Measurements from ENCODE around the gene SGMS1. TPM values are rescaled to one million over a fixed set of nuclear protein-coding genes. Genes with fewer than 3 reads are reported as not detected.

Gene SGMS1
- total RNA-seq, 1 donor from 2014 or later: 128 TPM

- Histone ChIP-seq H3K4me1 (no peaks in the 10 kb centered on the region), H3K27ac (no peak overlapping the region), H3K9me3 (no peaks in the 10 kb centered on the region), H3K27me3 (no peaks in the 10 kb centered on the region), H3K36me3 (no peaks in the 10 kb centered on the region), H3K4me3 (no peak overlapping the region)
- intact Hi-C loops (cut with DNase I): no loop called here
- TF ChIP-seq, protein P1, sequence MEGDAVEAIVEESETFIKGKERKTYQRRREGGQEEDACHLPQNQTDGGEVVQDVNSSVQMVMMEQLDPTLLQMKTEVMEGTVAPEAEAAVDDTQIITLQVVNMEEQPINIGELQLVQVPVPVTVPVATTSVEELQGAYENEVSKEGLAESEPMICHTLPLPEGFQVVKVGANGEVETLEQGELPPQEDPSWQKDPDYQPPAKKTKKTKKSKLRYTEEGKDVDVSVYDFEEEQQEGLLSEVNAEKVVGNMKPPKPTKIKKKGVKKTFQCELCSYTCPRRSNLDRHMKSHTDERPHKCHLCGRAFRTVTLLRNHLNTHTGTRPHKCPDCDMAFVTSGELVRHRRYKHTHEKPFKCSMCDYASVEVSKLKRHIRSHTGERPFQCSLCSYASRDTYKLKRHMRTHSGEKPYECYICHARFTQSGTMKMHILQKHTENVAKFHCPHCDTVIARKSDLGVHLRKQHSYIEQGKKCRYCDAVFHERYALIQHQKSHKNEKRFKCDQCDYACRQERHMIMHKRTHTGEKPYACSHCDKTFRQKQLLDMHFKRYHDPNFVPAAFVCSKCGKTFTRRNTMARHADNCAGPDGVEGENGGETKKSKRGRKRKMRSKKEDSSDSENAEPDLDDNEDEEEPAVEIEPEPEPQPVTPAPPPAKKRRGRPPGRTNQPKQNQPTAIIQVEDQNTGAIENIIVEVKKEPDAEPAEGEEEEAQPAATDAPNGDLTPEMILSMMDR (IDR thresholded peaks at IDR 0.05): no peak
- no peak for DNase-seq (ENCODE audit: low spot score in 2 of 2)
Observed at GRCh38 chr10:50529660-50530059, 94.1 kb downstream of the SGMS1 start.

DNA sequence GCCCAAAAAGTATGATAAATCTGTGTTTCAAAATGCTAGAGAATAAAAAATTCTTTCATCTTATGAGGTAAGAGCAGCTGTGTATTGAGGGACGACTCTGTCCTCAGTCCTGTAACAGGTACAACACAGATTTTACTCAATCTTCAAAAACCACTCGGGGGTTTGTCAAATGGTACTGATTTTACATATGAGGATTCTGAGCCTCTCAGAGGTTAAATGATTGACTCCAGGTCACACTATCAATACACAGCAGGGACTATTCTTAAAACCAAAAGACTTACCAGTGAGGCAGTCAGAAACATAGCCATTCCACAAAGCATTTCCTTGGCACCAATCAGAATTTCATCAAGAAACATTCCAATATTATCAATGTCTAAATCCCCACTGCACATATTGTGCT lies 95.5 kb downstream of the SGMS1 start:
- DNase-seq (ENCODE audit: low spot score in 2 of 2): no peak
- Histone ChIP-seq H3K4me1 (no peaks in the 10 kb centered on the region), H3K27ac (no peak overlapping the region), H3K4me3 (no peak overlapping the region), H3K27me3 (no peaks in the 10 kb centered on the region), H3K36me3 (no peaks in the 10 kb centered on the region), H3K9me3 (no peaks in the 10 kb centered on the region)
- intact Hi-C loops (cut with DNase I): no loop called here
- TF ChIP-seq, protein P1 (IDR thresholded peaks at IDR 0.05): no peak

DNA sequence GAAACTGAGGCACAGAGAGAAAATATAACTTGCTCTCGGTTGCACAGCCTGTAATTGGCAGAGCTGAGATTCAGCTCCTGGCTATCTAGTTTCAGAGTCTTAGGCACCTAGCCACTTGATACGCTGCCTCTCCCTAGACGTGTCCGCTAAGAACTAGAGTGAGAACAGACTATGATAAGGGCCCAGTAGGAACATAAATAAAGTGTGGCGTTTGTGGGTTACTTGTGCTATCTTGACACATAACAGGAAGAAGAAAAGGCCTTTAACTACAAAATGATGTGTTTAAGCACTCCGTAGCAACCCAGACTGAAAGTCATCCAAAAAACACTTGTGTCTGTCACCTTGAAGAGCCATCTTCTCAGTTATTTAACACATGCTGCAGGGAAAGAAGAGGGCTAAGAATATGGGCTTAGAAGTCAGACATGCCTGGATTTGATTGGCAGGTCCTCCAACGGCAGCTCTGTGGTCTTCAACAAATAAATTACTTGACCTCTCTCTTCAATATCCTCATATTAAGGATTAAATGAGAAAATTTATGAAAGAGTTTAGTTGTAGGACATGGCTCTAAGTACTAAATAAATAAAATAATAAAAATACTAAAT lies 96.2 kb downstream of the SGMS1 start:
- no peak for DNase-seq (ENCODE audit: low spot score in 2 of 2)
- Histone ChIP-seq H3K9me3 (no peaks in the 10 kb centered on the region), H3K27ac (no peak overlapping the region), H3K27me3 (no peaks in the 10 kb centered on the region), H3K4me1 (no peaks in the 10 kb centered on the region), H3K36me3 (no peaks in the 10 kb centered on the region), H3K4me3 (no peak overlapping the region)
- intact Hi-C loops (cut with DNase I): no loop called here
- TF ChIP-seq, protein P1 (IDR thresholded peaks at IDR 0.05): no peak

DNA sequence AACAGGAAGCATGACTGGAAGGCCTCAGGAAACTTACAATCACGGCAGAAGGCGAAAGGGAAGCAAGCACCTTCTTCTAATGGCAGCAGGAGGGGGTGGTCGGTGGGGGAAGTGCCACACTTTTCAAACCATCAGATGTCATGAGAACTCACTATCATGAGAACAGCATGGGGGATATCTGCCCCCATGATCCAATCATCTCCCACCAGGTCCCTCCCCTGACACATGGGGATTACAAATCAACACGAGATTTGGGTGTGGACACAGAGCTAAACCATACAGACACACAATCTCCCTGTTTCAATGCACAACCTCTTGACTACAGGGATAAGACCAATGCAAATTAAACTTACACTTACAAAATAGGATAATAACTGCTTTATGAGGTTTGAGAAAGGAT lies 97.6 kb downstream of the SGMS1 start:
- H3K4me1 ChIP-seq: no peaks in the 10 kb centered on the region
- H3K27me3 ChIP-seq: no peaks in the 10 kb centered on the region
- H3K4me3 ChIP-seq: no peak overlapping the region
- no peaks in the 10 kb centered on the region for H3K9me3 ChIP-seq
- DNase-seq (ENCODE audit: low spot score in 2 of 2): no peak
- no peak overlapping the region for H3K27ac ChIP-seq
- TF ChIP-seq, protein P1 (IDR thresholded peaks at IDR 0.05): no peak
- intact Hi-C loops (cut with DNase I): no loop called here
- H3K36me3 ChIP-seq: no peaks in the 10 kb centered on the region

DNA sequence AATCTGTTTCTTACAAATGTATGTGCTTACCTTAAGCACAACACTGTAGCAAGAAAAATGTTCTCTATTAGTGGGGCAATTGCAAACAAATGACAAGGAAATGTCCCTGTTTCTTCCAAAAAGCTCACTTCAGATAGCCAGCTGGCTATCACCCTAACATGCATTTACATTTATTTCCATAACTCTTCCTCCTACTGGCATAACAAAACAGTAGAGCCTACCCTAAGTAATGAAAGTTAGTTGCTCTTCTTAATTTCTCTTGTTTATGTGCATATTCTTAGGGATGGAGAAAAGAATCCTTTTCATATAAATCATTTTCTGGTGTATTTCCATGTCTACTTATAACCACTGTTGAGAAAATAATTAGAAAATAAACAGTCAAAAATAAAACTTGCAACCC lies 100.4 kb downstream of the SGMS1 start:
- Histone ChIP-seq H3K36me3 (no peaks in the 10 kb centered on the region), H3K4me3 (no peak overlapping the region), H3K27ac (no peak overlapping the region), H3K27me3 (no peaks in the 10 kb centered on the region), H3K9me3 (no peaks in the 10 kb centered on the region), H3K4me1 (no peaks in the 10 kb centered on the region)
- intact Hi-C loops (cut with DNase I): no loop called here
- TF ChIP-seq, protein P1 (IDR thresholded peaks at IDR 0.05): no peak
- DNase-seq (ENCODE audit: low spot score in 2 of 2): no peak

DNA sequence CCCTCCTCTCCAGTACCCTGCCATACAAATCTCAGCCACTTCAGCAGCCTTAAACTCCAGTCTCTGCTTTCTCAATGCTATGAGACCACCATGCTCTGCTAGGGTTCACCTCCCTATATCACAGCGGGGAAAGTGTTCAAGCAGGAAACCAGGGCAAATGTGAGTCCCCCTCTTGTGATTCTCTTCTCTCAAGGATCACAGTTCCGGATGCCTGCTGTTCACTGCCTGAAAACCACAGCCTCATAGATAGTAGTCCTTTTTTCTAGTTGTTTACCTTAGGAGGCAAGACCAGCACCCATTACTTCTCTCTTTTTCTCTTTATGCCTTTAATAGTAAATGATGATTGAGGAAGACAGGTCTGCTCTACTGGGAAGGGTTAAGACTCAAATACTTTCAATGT lies 100.8 kb downstream of the SGMS1 start:
- H3K4me1 ChIP-seq: no peaks in the 10 kb centered on the region
- H3K27me3 ChIP-seq: no peaks in the 10 kb centered on the region
- no peak overlapping the region for H3K4me3 ChIP-seq
- no peak overlapping the region for H3K27ac ChIP-seq
- intact Hi-C loops (cut with DNase I): no loop called here
- no peaks in the 10 kb centered on the region for H3K9me3 ChIP-seq
- H3K36me3 ChIP-seq: no peaks in the 10 kb centered on the region
- DNase-seq (ENCODE audit: low spot score in 2 of 2): no peak
- TF ChIP-seq, protein P1 (IDR thresholded peaks at IDR 0.05): no peak

All from ascending aorta (tissue), 2 donors.